ENCODE measurements around the gene SLC46A3. TPM values are rescaled to one million over a fixed set of nuclear protein-coding genes. Genes with fewer than 3 reads are reported as not detected.

Gene SLC46A3
- total RNA-seq, 1 donor from 2014 or later: 13.2 TPM

GRCh38 chr13:28678809-28679208 is 40.0 kb downstream of the SLC46A3 start:
- Mint-ChIP-seq H3K27me3 (ENCODE audit: unreplicated experiment) (no peaks in the 10 kb centered on the region), H3K36me3 (ENCODE audit: unreplicated experiment) (peaks cover 27% of the 10 kb centered on the region), H3K4me1 (ENCODE audit: unreplicated experiment) (peaks cover 8% of the 10 kb centered on the region), H3K4me3 (ENCODE audit: unreplicated experiment) (no peak overlapping the region), H3K27ac (ENCODE audit: unreplicated experiment) (no peak overlapping the region), H3K9me3 (ENCODE audit: unreplicated experiment) (no peaks in the 10 kb centered on the region)
- DNase-seq (ENCODE audit: extremely low spot score, unreplicated experiment): no peak
- TF ChIP-seq CTCF (IDR thresholded peaks at IDR 0.05): no peak

- no peak for TF ChIP-seq CTCF (IDR thresholded peaks at IDR 0.05)
- no peaks in the 10 kb centered on the region for H3K9me3 Mint-ChIP-seq (ENCODE audit: unreplicated experiment)
These were observed 47.5 kb downstream of the SLC46A3 start for GRCh38 chr13:28671126-28671792.

GRCh38 chr13:28666897-28667488 is 51.8 kb downstream of the SLC46A3 start:
- TF ChIP-seq CTCF (IDR thresholded peaks at IDR 0.05): no peak
- no peak overlapping the region for H3K4me3 Mint-ChIP-seq (ENCODE audit: unreplicated experiment)
- H3K4me1 Mint-ChIP-seq (ENCODE audit: unreplicated experiment): peaks cover under 1% of the 10 kb centered on the region
- no peak overlapping the region for H3K27ac Mint-ChIP-seq (ENCODE audit: unreplicated experiment)
- H3K27me3 Mint-ChIP-seq (ENCODE audit: unreplicated experiment): no peaks in the 10 kb centered on the region
- no peaks in the 10 kb centered on the region for H3K9me3 Mint-ChIP-seq (ENCODE audit: unreplicated experiment)
- peaks cover 74% of the 10 kb centered on the region for H3K36me3 Mint-ChIP-seq (ENCODE audit: unreplicated experiment)
- DNase-seq (ENCODE audit: extremely low spot score, unreplicated experiment): no peak

More at GRCh38 chr13:28671126-28671792, 47.5 kb downstream of the SLC46A3 start:
- H3K4me3 Mint-ChIP-seq (ENCODE audit: unreplicated experiment): no peak overlapping the region
- peaks cover 77% of the 10 kb centered on the region for H3K36me3 Mint-ChIP-seq (ENCODE audit: unreplicated experiment)
- H3K27me3 Mint-ChIP-seq (ENCODE audit: unreplicated experiment): no peaks in the 10 kb centered on the region
- no peaks in the 10 kb centered on the region for H3K4me1 Mint-ChIP-seq (ENCODE audit: unreplicated experiment)
- no peak overlapping the region for H3K27ac Mint-ChIP-seq (ENCODE audit: unreplicated experiment)
- no peak for DNase-seq (ENCODE audit: extremely low spot score, unreplicated experiment)

- TF ChIP-seq CTCF (IDR thresholded peaks at IDR 0.05): no peak
- H3K4me1 Mint-ChIP-seq (ENCODE audit: unreplicated experiment): peaks cover 38% of the 10 kb centered on the region
- H3K4me3 Mint-ChIP-seq (ENCODE audit: unreplicated experiment): peak overlapping the region; percentile 94
- no peaks in the 10 kb centered on the region for H3K9me3 Mint-ChIP-seq (ENCODE audit: unreplicated experiment)
- peak overlapping the region; percentile 95 for H3K27ac Mint-ChIP-seq (ENCODE audit: unreplicated experiment)
- H3K36me3 Mint-ChIP-seq (ENCODE audit: unreplicated experiment): peaks cover 12% of the 10 kb centered on the region
- H3K27me3 Mint-ChIP-seq (ENCODE audit: unreplicated experiment): no peaks in the 10 kb centered on the region
- no peak for DNase-seq (ENCODE audit: extremely low spot score, unreplicated experiment)
These were observed 59.2 kb downstream of the SLC46A3 start for GRCh38 chr13:28659621-28659970.

GRCh38 chr13:28658796-28659620 is 59.8 kb downstream of the SLC46A3 start, which contains the start of gene POMP:
Gene POMP (plus strand): TSS chr13:28659130. CDS start chr13:28659185, 55 bp downstream.
- H3K9me3 Mint-ChIP-seq (ENCODE audit: unreplicated experiment): no peaks in the 10 kb centered on the region
- no peak for TF ChIP-seq CTCF (IDR thresholded peaks at IDR 0.05)
- peaks cover 38% of the 10 kb centered on the region for H3K4me1 Mint-ChIP-seq (ENCODE audit: unreplicated experiment)
- H3K36me3 Mint-ChIP-seq (ENCODE audit: unreplicated experiment): peaks cover 12% of the 10 kb centered on the region
- peak within 1 kb of the TSS; percentile 95 for H3K27ac Mint-ChIP-seq (ENCODE audit: unreplicated experiment)
- no peaks in the 10 kb centered on the region for H3K27me3 Mint-ChIP-seq (ENCODE audit: unreplicated experiment)
- DNase-seq (ENCODE audit: extremely low spot score, unreplicated experiment): peak; percentile 97
- peak within 1 kb of the TSS; percentile 94 for H3K4me3 Mint-ChIP-seq (ENCODE audit: unreplicated experiment)

Data from osteocyte (in vitro differentiated cells).